PFSK-1 (cell line): ENCODE data around the gene ESR1.

Source experiments
- FOXP2 ChIP-seq: optimal IDR thresholded peaks from 2 replicates; pipeline ENCODE3; 2011; ENCODE audit warnings: borderline replicate concordance, control low read depth, inconsistent platforms; ENCODE audit not compliant: insufficient read depth; ENCODE audit errors: extremely low read length, extremely low read depth
- POLR2AphosphoS5 ChIP-seq: IDR thresholded peaks from 2 replicates; pipeline ENCODE4 v1.6.1; 2012; ENCODE audit warnings: low read depth, mild to moderate bottlenecking, control low read depth, low read length, moderate library complexity
- SIN3A ChIP-seq: IDR thresholded peaks from 2 replicates; pipeline ENCODE4 v1.6.1; 2012; ENCODE audit warnings: mild to moderate bottlenecking, low read length, moderate library complexity, borderline replicate concordance; ENCODE audit not compliant: insufficient read depth
- TAF1 ChIP-seq: IDR thresholded peaks from 2 replicates; pipeline ENCODE4 v1.6.1; 2012; ENCODE audit warnings: low read length, control low read depth, borderline replicate concordance; ENCODE audit not compliant: insufficient read depth
- TF ChIP-seq, protein P1 (sequence below), 2 experiments: IDR thresholded peaks; 2 replicates each; pipeline versions ENCODE4 v1.6.1 to v1.8.0; 2011 to 2012; ENCODE audit warnings: low read depth in 2 of 2, low read length in 2 of 2, control low read depth in 1 of 2, inconsistent platforms in 1 of 2, mild to moderate bottlenecking in 1 of 2, moderate library complexity in 1 of 2; ENCODE audit not compliant: insufficient read depth in 1 of 2

ESR1 gene

DNA sequence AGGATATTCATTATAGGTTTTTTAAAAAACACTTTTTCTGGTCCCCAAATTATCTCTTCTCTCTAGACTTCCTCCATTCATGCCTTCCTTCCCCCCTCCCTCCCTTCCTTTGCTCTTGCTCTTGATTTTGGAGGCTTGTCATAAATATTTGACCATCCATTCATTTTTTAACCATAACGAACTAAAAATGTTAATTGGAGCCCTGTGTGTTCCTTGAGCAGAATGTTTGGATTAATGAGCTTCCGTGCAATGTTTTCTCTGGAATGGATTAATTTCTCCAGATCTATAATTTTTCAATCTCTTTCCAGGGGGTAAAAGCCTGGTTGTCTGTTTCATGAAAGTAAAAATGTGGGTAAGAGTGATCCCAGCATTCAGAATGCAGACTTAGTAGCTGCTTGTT is 155.5 kb downstream of the ESR1 start:
- TF ChIP-seq, protein P1, sequence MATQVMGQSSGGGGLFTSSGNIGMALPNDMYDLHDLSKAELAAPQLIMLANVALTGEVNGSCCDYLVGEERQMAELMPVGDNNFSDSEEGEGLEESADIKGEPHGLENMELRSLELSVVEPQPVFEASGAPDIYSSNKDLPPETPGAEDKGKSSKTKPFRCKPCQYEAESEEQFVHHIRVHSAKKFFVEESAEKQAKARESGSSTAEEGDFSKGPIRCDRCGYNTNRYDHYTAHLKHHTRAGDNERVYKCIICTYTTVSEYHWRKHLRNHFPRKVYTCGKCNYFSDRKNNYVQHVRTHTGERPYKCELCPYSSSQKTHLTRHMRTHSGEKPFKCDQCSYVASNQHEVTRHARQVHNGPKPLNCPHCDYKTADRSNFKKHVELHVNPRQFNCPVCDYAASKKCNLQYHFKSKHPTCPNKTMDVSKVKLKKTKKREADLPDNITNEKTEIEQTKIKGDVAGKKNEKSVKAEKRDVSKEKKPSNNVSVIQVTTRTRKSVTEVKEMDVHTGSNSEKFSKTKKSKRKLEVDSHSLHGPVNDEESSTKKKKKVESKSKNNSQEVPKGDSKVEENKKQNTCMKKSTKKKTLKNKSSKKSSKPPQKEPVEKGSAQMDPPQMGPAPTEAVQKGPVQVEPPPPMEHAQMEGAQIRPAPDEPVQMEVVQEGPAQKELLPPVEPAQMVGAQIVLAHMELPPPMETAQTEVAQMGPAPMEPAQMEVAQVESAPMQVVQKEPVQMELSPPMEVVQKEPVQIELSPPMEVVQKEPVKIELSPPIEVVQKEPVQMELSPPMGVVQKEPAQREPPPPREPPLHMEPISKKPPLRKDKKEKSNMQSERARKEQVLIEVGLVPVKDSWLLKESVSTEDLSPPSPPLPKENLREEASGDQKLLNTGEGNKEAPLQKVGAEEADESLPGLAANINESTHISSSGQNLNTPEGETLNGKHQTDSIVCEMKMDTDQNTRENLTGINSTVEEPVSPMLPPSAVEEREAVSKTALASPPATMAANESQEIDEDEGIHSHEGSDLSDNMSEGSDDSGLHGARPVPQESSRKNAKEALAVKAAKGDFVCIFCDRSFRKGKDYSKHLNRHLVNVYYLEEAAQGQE (IDR thresholded peaks at IDR 0.05; ENCODE audit: insufficient read depth in 1 of 2, low read depth in 2 of 2, low read length in 2 of 2): no peak
- TF ChIP-seq SIN3A: no peak

DNA sequence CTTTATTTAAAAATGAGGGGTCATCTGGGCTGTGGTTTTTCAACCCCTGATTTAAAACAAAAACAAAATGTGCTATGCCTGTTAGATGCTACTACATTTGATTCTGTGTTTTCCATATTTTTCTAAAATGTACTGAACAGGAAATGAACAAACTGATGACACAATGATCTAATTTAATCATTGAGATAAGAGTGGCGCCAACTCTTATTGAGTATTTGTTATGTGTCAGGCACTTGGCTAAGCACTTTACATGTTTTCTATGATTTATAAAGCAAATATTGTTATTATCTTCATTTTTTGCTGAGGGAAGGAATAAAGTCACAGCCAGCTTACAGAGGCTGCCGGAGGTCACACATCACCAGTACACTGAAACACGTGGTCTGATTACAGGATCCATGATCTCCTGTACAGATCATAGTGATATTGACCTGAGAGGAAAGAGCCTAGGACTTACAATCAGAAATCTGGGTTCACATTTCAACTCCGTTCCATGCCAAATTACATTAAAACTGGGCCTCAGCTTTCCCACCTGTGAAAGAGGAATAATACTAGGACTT is 166.7 kb downstream of the ESR1 start:
- TF ChIP-seq TAF1: no peak
- TF ChIP-seq, protein P1 (IDR thresholded peaks at IDR 0.05; ENCODE audit: insufficient read depth in 1 of 2, low read depth in 2 of 2, low read length in 2 of 2): no peak
- TF ChIP-seq FOXP2: no peak
- no peak for TF ChIP-seq SIN3A
- TF ChIP-seq POLR2AphosphoS5: no peak

DNA sequence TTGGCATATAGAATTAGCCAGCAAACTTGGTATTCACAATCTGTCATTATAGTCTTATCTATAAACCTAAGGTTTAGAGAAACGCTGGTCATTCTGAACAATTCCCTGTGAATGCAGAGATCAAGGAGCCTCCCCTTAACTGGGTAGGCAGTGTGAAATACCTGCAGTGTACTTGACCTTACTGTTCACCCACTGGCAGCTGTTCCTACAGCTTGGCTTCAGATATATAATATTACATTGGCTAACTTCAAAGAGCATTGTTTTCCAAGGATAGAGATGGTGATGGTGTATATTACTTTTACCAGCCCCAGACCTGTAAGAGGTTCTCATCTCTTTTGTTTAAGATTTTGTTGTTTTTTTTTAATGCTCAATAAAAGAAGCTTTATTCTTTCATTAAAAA is 168.3 kb downstream of the ESR1 start:
- TF ChIP-seq, protein P1 (IDR thresholded peaks at IDR 0.05; ENCODE audit: insufficient read depth in 1 of 2, low read depth in 2 of 2, low read length in 2 of 2): no peak
- TF ChIP-seq FOXP2 (no peak), SIN3A (no peak), TAF1 (no peak), POLR2AphosphoS5 (no peak)

DNA sequence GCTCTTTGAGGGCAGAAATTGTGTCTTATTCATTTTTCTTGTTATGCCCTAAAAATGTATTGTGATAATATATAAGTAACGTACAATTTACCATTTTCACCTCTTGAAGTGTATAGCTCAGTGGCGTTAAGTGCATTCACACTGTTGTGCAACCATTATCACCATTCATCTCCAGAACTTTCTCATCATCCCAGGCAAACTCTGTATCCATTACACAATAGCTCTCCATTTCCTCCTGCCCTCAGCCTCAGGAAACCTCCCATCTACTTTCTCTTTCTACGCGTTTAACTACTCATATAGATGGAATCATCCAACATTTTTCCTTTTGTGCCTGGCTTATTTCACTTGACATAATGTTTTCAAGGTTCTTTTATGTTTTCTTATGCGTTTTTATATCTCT is 184.6 kb downstream of the ESR1 start:
- no peak for TF ChIP-seq TAF1
- no peak for TF ChIP-seq POLR2AphosphoS5
- TF ChIP-seq, protein P1 (IDR thresholded peaks at IDR 0.05; ENCODE audit: insufficient read depth in 1 of 2, low read depth in 2 of 2, low read length in 2 of 2): no peak
- TF ChIP-seq FOXP2: no peak
- no peak for TF ChIP-seq SIN3A

DNA sequence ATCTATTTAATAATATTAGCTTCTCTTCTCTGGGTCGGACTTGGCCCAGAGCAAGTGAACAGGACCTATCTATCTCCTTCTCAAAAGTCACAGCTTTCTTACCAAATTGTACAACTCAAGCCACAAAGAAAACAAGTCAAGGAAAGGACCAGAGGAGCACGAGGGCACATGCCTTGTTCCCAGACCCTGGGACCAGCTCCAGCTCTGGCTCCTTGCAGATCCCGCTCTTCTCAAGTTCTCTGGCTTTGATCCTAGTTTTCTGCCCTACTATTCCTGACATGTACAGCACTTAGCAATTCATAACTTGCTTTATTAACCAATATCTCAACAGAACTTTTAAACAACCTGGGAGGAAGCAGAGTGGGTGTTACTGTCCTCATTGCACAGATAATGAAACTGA is 185.9 kb downstream of the ESR1 start:
- TF ChIP-seq FOXP2: no peak
- TF ChIP-seq POLR2AphosphoS5: no peak
- TF ChIP-seq, protein P1 (IDR thresholded peaks at IDR 0.05; ENCODE audit: insufficient read depth in 1 of 2, low read depth in 2 of 2, low read length in 2 of 2): no peak
- TF ChIP-seq TAF1: no peak
- TF ChIP-seq SIN3A: no peak
